Esophagus muscularis mucosa (tissue), 4 donors: ENCODE measurements around the gene UFC1. TPM values are rescaled to one million over a fixed set of nuclear protein-coding genes. Genes with fewer than 3 reads are reported as not detected.

ENCODE experiments used
- DNase-seq: peaks from one replicate; pipeline ENCODE4 v3.0.0-alpha.2; 2017; ENCODE audit errors: extremely low spot score
- H3K27ac ChIP-seq, 4 donors: fragments of 200-600 bp; sonication (generic); replicated peaks in 1 of 4; 1 replicate in 3 of 4; 2 replicates in 1 of 4; pipeline ENCODE4 v1.5.1; 2016 to 2019; ENCODE audit warnings: mild to moderate bottlenecking in 1 of 4
- H3K27me3 ChIP-seq, 4 donors: fragments of 200-600 bp; sonication (generic); one replicate each; pipeline versions ENCODE4 v1.5.1 to v1.6.0; 2016 to 2019
- H3K36me3 ChIP-seq, 4 donors: fragments of 200-600 bp; sonication (generic); one replicate each; pipeline ENCODE4 v1.5.1; 2016 to 2019
- H3K4me1 ChIP-seq, 4 donors: fragments of 200-600 bp; sonication (generic); one replicate each; pipeline ENCODE4 v1.5.1; 2016 to 2019
- H3K4me3 ChIP-seq, 4 donors: fragments of 200-600 bp; sonication (generic); 1 replicate in 2 of 4; 2 replicates in 2 of 4; pipeline ENCODE4 v1.5.1; 2016 to 2019; ENCODE audit warnings: mild to moderate bottlenecking in 4 of 4, moderate library complexity in 1 of 4
- H3K9me3 ChIP-seq, 4 donors: fragments of 200-600 bp; sonication (generic); 1 replicate in 3 of 4; 2 replicates in 1 of 4; pipeline ENCODE4 v1.5.1; 2016 to 2019
- CTCF ChIP-seq, 3 experiments: fragments of 200-600 bp in 2 of 3; fragments of 450-650 bp in 1 of 3; sonication (generic) in 2 of 3; IDR thresholded peaks; one replicate each; pipeline ENCODE4 v1.5.1; 2017 to 2019; ENCODE audit warnings: antibody characterized with exemption in 3 of 3, mild to moderate bottlenecking in 2 of 3, moderate library complexity in 1 of 3
- EP300 ChIP-seq: sonication (generic); formaldehyde crosslinking; IDR thresholded peaks from one replicate; pipeline ENCODE4 v1.6.1; 2017; ENCODE audit warnings: antibody characterized with exemption
- POLR2A ChIP-seq: fragments of 450-650 bp; IDR thresholded peaks from one replicate; pipeline ENCODE4 v1.6.1; 2017; ENCODE audit warnings: antibody characterized with exemption, moderate library complexity, mild to moderate bottlenecking, low read depth
- POLR2AphosphoS5 ChIP-seq, 2 donors: sonication (generic); formaldehyde crosslinking; IDR thresholded peaks; one replicate each; pipeline ENCODE4 v1.6.1; 2017; ENCODE audit warnings: antibody characterized with exemption in 2 of 2
- whole genome bisulfite sequencing: methylation state at CpG from one replicate; pipeline ENCODE4 v1.1.5; 2018; 5-methylcytosine and 5-hydroxymethylcytosine counted together
- intact Hi-C: fragments of 100-400 bp; cut with DNase I; formaldehyde crosslinking; loops from one replicate; pipeline ENCODE4 v1.15.1; 2023
- total RNA-seq, 4 donors: library from RNA; depleted of rRNA; stranded (reverse); fragments of >200 nt; gene quantifications; one replicate each; pipeline versions ENCODE4 v1.1.0 to v1.2.1, GENCODE V29; 2016

UFC1 gene
- 10 to 100 TPM; 62.8 to 86.1 (median 71.6) TPM for total RNA-seq

- no peaks in the 10 kb centered on the region for H3K9me3 ChIP-seq
- peaks cover 14 to 30% (median 25%) of the 10 kb centered on the region in 4 donors for H3K4me1 ChIP-seq
- peak within 1 kb of the TSS; percentile 63 to 73 (median 64) for H3K4me3 ChIP-seq
- peak within 1 kb of the TSS; percentile 84 to 92 (median 85) for H3K27ac ChIP-seq
- H3K36me3 ChIP-seq = peaks cover 5 to 20% (median 15%) of the 10 kb centered on the region in 4 donors
- intact Hi-C loops = loop anchor here (2.0 kb wide), 1 partner anchor 21 kb away; the partner anchor contains the start of gene DEDD
- H3K27me3 ChIP-seq = no peaks in the 10 kb centered on the region
- no peak for TF ChIP-seq POLR2A
- TF ChIP-seq CTCF (IDR thresholded peaks at IDR 0.05) = no peak
- TF ChIP-seq EP300 = no peak
- peak; percentile 57 to 74 for TF ChIP-seq POLR2AphosphoS5 (IDR thresholded peaks at IDR 0.05)
- DNase-seq = peak; percentile 95
- WGBS = under 1% methylated on average over 20 of the region's 33 CpGs
Observed at GRCh38 chr1:161153682-161154337, at the start of gene UFC1. TSS of gene UFC1 (plus strand) at chr1:161153978. CDS start at chr1:161153998, 20 bp downstream.

GRCh38 chr1:161106431-161106830 lies 47.3 kb upstream of the UFC1 start:
- Histone ChIP-seq H3K27ac (no peak overlapping the region), H3K4me3 (no peak overlapping the region), H3K9me3 (no peaks in the 10 kb centered on the region), H3K36me3 (peaks cover 13 to 24% (median 19%) of the 10 kb centered on the region in 4 donors), H3K27me3 (no peaks in the 10 kb centered on the region), H3K4me1 (peaks cover 0 to 4% (median under 1%) of the 10 kb centered on the region in 4 donors)
- 100% methylated on average over 1 of the region's 1 CpG for WGBS
- no peak for TF ChIP-seq EP300
- TF ChIP-seq POLR2AphosphoS5 (IDR thresholded peaks at IDR 0.05) = no peak
- no peak for DNase-seq
- intact Hi-C loops = no loop called here

- Histone ChIP-seq H3K9me3 (no peaks in the 10 kb centered on the region), H3K4me1 (peaks cover 21 to 39% (median 31%) of the 10 kb centered on the region in 4 donors), H3K36me3 (peaks cover 3 to 23% (median 6%) of the 10 kb centered on the region in 4 donors), H3K4me3 (no peak overlapping the region), H3K27me3 (no peaks in the 10 kb centered on the region), H3K27ac (no peak overlapping the region)
- no peak for DNase-seq
- no peak for TF ChIP-seq CTCF (IDR thresholded peaks at IDR 0.05)
- no peak for TF ChIP-seq POLR2AphosphoS5 (IDR thresholded peaks at IDR 0.05)
- no peak for TF ChIP-seq POLR2A
- TF ChIP-seq EP300 = no peak
- 93% methylated on average over 3 of the region's 3 CpGs for WGBS
- intact Hi-C loops = loop anchor here (10.0 kb wide), 1 partner anchor 276 kb away; no protein-coding TSS in a partner anchor
Observed at GRCh38 chr1:161111117-161111516, 42.7 kb upstream of the UFC1 start.

GRCh38 chr1:161111527-161111926 lies 42.3 kb upstream of the UFC1 start:
- Histone ChIP-seq H3K36me3 (peaks cover 3 to 23% (median 6%) of the 10 kb centered on the region in 4 donors), H3K4me1 (peaks cover 25 to 43% (median 34%) of the 10 kb centered on the region in 4 donors), H3K27ac (no peak overlapping the region), H3K9me3 (no peaks in the 10 kb centered on the region), H3K27me3 (no peaks in the 10 kb centered on the region), H3K4me3 (no peak overlapping the region)
- 88% methylated on average over 2 of the region's 2 CpGs for WGBS
- TF ChIP-seq POLR2AphosphoS5 (IDR thresholded peaks at IDR 0.05) (no peak), EP300 (no peak), CTCF (IDR thresholded peaks at IDR 0.05) (no peak), POLR2A (no peak)
- intact Hi-C loops = loop anchor here (10.0 kb wide), 1 partner anchor 277 kb away; no protein-coding TSS in a partner anchor
- DNase-seq = no peak

GRCh38 chr1:161113915-161114314 lies 39.9 kb upstream of the UFC1 start:
- intact Hi-C loops = loop anchor here (10.0 kb wide), 1 partner anchor 279 kb away; no protein-coding TSS in a partner anchor
- Histone ChIP-seq H3K27ac (no peak overlapping the region), H3K27me3 (no peaks in the 10 kb centered on the region), H3K9me3 (no peaks in the 10 kb centered on the region), H3K4me1 (peaks cover 39 to 57% (median 47%) of the 10 kb centered on the region in 4 donors), H3K36me3 (peaks cover 3 to 21% (median 6%) of the 10 kb centered on the region in 4 donors), H3K4me3 (no peak overlapping the region)
- WGBS = 68% methylated on average over 1 of the region's 1 CpG
- no peak for DNase-seq
- TF ChIP-seq CTCF (IDR thresholded peaks at IDR 0.05) (no peak), EP300 (no peak), POLR2A (no peak), POLR2AphosphoS5 (IDR thresholded peaks at IDR 0.05) (no peak)
